Activated naive CD8-positive, alpha-beta T cell treated with anti-CD3 and anti-CD28 coated beads, Interleukin-2, amount 50 U/mL, for 24 hours (primary cell): Measurements from ENCODE around the gene ZMIZ1.
A peak's percentile ranks its signal among the peaks of the same experiment; 100 is the strongest.

ENCODE experiments used
- ATAC-seq: fragments of 150-1000 bp; cut with Tn5 transposase; one replicate; pipeline ENCODE4 v1.10.0; 2021
- DNase-seq: peaks from one replicate; pipeline ENCODE4 v3.0.0; 2021
- H3K27ac Mint-ChIP-seq: one replicate; pipeline ENCODE4 v1.8.0; 2021; ENCODE audit warnings: mild to moderate bottlenecking, mixed read lengths
- H3K27me3 Mint-ChIP-seq: one replicate; pipeline ENCODE4 v1.8.0; 2021; ENCODE audit warnings: mixed read lengths
- H3K36me3 Mint-ChIP-seq: one replicate; pipeline ENCODE4 v1.8.0; 2021; ENCODE audit warnings: low read depth, mixed read lengths
- H3K4me1 Mint-ChIP-seq: one replicate; pipeline ENCODE4 v1.8.0; 2021; ENCODE audit warnings: mixed read lengths
- H3K4me3 Mint-ChIP-seq: one replicate; pipeline ENCODE4 v1.8.0; 2021; ENCODE audit warnings: mild to moderate bottlenecking, moderate library complexity, mixed read lengths
- H3K9me3 Mint-ChIP-seq: one replicate; pipeline ENCODE4 v1.8.0; 2021; ENCODE audit warnings: mixed read lengths

ZMIZ1 gene

GRCh38 chr10:79185796-79186374 is 117.1 kb downstream of the ZMIZ1 start:
- H3K4me1 Mint-ChIP-seq: no peaks in the 10 kb centered on the region

GRCh38 chr10:79186486-79187120 is 117.8 kb downstream of the ZMIZ1 start:
- Mint-ChIP-seq H3K27me3 (no peaks in the 10 kb centered on the region), H3K4me3 (no peak overlapping the region), H3K27ac (no peak overlapping the region), H3K9me3 (no peaks in the 10 kb centered on the region), H3K36me3 (no peaks in the 10 kb centered on the region), H3K4me1 (no peaks in the 10 kb centered on the region)
- ATAC-seq (no peak), DNase-seq (no peak)

More at GRCh38 chr10:79185796-79186374, 117.1 kb downstream of the ZMIZ1 start:
- DNase-seq (no peak), ATAC-seq (no peak)
- Mint-ChIP-seq H3K36me3 (no peaks in the 10 kb centered on the region), H3K9me3 (no peaks in the 10 kb centered on the region), H3K4me3 (no peak overlapping the region), H3K27ac (no peak overlapping the region), H3K27me3 (no peaks in the 10 kb centered on the region)

- no peaks in the 10 kb centered on the region for H3K27me3 Mint-ChIP-seq
- no peak overlapping the region for H3K4me3 Mint-ChIP-seq
- ATAC-seq (no peak), DNase-seq (no peak)
- no peak overlapping the region for H3K27ac Mint-ChIP-seq
- no peaks in the 10 kb centered on the region for H3K9me3 Mint-ChIP-seq
- H3K4me1 Mint-ChIP-seq: no peaks in the 10 kb centered on the region
- H3K36me3 Mint-ChIP-seq: no peaks in the 10 kb centered on the region
Observed at GRCh38 chr10:79187121-79187940, 118.6 kb downstream of the ZMIZ1 start.

DNA sequence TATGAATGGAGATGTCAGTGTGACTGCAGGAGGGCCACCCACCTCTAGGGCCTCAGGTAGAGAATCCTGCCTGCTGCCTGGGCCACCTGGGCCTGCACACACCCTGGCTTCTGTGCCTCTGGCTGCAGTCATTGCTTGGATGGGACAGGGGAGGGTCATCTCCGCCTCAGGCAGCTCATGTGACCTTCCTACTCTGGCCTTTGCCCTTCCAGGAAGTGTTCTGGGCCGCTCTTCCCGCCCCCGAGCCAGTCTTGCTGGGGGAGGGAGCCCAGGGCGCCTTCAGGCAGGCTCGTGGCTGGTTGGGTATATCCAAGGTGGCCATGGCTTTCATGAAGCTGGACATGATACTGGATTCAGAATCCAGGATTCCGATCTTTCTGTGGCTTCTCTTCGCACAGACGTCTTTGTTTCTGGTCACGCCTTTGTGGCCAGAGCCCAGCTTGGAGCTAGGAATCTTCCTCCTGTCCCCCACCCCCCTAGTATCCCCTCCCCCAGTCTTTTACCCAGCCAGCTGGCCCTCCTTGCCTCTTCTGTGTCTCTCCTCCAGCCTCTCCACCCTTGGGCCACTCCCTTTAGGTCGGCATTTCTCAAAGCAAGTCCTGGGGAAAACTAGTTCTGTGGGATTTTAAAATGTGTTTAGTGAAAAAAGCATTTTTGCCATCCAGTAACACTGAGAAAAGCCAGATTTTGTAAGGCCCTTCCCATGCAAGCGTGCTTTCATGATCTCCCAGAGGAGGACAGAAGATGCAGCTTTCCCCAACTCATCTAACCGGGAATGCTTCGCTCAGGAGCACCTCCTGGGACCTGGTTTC is 119.6 kb downstream of the ZMIZ1 start:
- no peak overlapping the region for H3K27ac Mint-ChIP-seq
- no peaks in the 10 kb centered on the region for H3K36me3 Mint-ChIP-seq
- no peaks in the 10 kb centered on the region for H3K27me3 Mint-ChIP-seq
- H3K4me1 Mint-ChIP-seq: no peaks in the 10 kb centered on the region
- DNase-seq (no peak), ATAC-seq (no peak)
- no peaks in the 10 kb centered on the region for H3K9me3 Mint-ChIP-seq
- no peak overlapping the region for H3K4me3 Mint-ChIP-seq

- no peaks in the 10 kb centered on the region for H3K4me1 Mint-ChIP-seq
- no peaks in the 10 kb centered on the region for H3K9me3 Mint-ChIP-seq
- H3K27me3 Mint-ChIP-seq: no peaks in the 10 kb centered on the region
- ATAC-seq (no peak), DNase-seq (no peak)
- H3K27ac Mint-ChIP-seq: no peak overlapping the region
- H3K36me3 Mint-ChIP-seq: no peaks in the 10 kb centered on the region
- H3K4me3 Mint-ChIP-seq: no peak overlapping the region
Observed at GRCh38 chr10:79189181-79189580, 120.4 kb downstream of the ZMIZ1 start.

DNA sequence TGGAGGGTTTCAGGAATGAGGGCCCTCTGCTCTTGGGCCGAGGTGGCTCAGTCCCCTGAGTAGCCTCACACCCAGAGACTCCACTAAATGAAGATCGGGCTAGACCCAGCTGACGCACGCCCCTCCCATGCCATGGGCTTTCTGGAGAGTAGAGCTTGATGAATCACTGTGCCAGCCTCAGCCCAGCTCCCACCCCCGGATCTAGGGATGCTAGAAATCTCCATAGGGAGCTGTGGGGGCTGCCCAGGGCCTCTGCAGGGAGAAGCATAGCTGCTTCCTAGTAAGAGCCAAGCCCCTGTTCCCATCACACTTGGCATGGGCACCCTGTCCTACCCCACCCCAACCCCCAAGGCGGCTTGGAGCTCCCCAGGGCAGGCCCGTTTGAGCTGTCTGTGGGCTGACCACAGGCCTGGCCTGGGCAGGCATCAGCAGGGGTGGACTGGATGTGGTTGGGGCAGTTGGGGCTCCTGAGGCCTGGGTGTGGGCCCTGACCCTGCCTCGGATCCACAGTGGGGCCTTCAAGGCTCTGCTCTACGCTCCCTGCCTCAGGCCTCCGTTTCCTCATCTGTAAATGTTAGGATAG is 121.2 kb downstream of the ZMIZ1 start:
- ATAC-seq (no peak), DNase-seq (no peak)
- H3K4me3 Mint-ChIP-seq: no peak overlapping the region
- H3K36me3 Mint-ChIP-seq: no peaks in the 10 kb centered on the region
- H3K9me3 Mint-ChIP-seq: no peaks in the 10 kb centered on the region
- H3K27ac Mint-ChIP-seq: no peak overlapping the region
- H3K27me3 Mint-ChIP-seq: no peaks in the 10 kb centered on the region
- H3K4me1 Mint-ChIP-seq: no peaks in the 10 kb centered on the region

DNA sequence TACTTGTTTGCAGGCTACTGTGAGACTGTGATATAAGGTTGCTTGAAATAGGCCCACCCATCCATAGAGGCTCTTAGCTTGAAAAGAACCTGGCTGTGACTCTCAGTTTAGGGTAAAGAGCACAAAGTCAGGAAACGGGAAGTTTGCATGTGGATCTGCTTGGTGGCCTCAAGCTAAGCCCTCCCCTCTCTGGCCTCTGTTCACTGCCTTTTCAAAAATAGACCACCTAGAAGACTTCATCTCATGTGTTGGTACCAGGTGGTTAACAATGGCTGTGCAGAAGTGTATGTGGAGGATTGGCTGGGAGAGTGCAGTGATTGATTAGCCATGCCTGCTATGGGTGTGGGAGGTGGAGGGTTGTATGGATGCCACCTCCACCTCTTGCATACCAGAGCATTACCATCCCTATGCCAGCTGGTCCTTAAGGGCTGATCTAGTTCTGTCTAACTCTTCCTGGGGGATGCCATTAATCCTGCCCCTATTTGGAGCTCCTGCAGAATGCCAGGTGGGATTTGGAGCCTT is 122.0 kb downstream of the ZMIZ1 start:
- DNase-seq (no peak), ATAC-seq (no peak)
- H3K27me3 Mint-ChIP-seq: no peaks in the 10 kb centered on the region
- H3K4me3 Mint-ChIP-seq: no peak overlapping the region
- H3K4me1 Mint-ChIP-seq: peaks cover 4% of the 10 kb centered on the region
- no peaks in the 10 kb centered on the region for H3K36me3 Mint-ChIP-seq
- no peaks in the 10 kb centered on the region for H3K9me3 Mint-ChIP-seq
- no peak overlapping the region for H3K27ac Mint-ChIP-seq

GRCh38 chr10:79191951-79192676 is 123.3 kb downstream of the ZMIZ1 start:
- no peaks in the 10 kb centered on the region for H3K9me3 Mint-ChIP-seq
- no peak overlapping the region for H3K27ac Mint-ChIP-seq
- no peaks in the 10 kb centered on the region for H3K27me3 Mint-ChIP-seq
- no peak for DNase-seq
- H3K36me3 Mint-ChIP-seq: no peaks in the 10 kb centered on the region
- H3K4me1 Mint-ChIP-seq: peaks cover 4% of the 10 kb centered on the region
- H3K4me3 Mint-ChIP-seq: no peak overlapping the region
- ATAC-seq: no peak

DNA sequence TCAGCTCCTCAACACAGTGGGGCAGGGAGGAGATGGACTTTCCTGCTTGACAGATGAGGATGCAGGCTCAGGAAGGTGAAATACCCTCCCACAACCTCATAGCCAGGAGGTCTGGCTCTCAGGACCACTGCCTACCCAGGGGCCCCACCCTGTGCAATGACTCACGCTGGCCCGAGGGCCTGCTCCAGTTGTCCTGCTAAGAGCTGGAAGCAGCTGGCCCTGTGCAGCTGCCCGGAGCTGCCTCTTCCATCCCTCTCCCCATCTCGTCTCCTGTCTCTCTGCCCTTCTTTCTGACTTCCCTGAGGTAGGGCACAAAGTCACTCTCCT is 123.9 kb downstream of the ZMIZ1 start:
- no peak for ATAC-seq
- no peaks in the 10 kb centered on the region for H3K27me3 Mint-ChIP-seq
- H3K9me3 Mint-ChIP-seq: no peaks in the 10 kb centered on the region
- DNase-seq: no peak
- no peak overlapping the region for H3K27ac Mint-ChIP-seq
- H3K4me1 Mint-ChIP-seq: peaks cover 4% of the 10 kb centered on the region
- H3K4me3 Mint-ChIP-seq: no peak overlapping the region
- H3K36me3 Mint-ChIP-seq: no peaks in the 10 kb centered on the region

DNA sequence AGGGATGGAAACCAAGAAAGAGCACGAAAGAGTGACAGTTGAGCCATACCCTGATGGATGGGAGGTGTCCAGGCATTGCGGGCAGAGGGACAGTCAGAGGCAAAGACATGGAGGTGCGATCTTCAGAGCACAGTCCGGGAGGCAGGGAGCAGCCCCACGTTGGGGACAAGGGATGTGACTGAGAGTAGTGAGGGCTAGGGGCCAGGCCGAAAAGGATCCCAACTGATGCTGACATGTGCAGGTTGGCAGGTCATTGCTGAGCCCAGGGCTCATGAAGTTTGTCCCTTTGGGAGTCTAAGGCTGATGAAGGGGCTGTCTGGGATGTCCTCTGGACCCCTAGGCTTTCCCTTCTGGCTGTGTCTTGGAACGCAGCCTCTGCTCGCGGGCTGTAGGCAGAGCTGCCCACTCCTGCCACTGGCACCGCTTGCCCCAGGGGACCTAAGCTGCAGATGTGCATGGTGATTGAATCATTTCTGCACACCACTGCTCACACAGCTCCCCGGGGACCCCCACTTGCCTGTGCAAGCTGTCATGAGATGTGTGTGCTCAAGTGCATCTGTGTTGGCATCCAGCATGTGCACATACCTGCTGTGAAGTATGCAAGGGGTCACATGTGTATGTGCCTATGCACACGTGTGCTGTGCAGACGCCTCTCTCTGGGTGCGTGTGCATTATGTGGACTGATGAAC is 125.1 kb downstream of the ZMIZ1 start:
- Mint-ChIP-seq H3K36me3 (no peaks in the 10 kb centered on the region), H3K27me3 (no peaks in the 10 kb centered on the region), H3K4me1 (peaks cover 4% of the 10 kb centered on the region), H3K27ac (no peak overlapping the region), H3K4me3 (no peak overlapping the region), H3K9me3 (no peaks in the 10 kb centered on the region)
- no peak for DNase-seq
- no peak for ATAC-seq

- ATAC-seq: peak; percentile 80
- H3K4me1 Mint-ChIP-seq: peaks cover 4% of the 10 kb centered on the region
- no peak overlapping the region for H3K27ac Mint-ChIP-seq
- no peaks in the 10 kb centered on the region for H3K36me3 Mint-ChIP-seq
- no peaks in the 10 kb centered on the region for H3K9me3 Mint-ChIP-seq
- peak; percentile 83 for DNase-seq
- no peaks in the 10 kb centered on the region for H3K27me3 Mint-ChIP-seq
- no peak overlapping the region for H3K4me3 Mint-ChIP-seq
Observed at GRCh38 chr10:79195091-79195923, 126.5 kb downstream of the ZMIZ1 start.

DNA sequence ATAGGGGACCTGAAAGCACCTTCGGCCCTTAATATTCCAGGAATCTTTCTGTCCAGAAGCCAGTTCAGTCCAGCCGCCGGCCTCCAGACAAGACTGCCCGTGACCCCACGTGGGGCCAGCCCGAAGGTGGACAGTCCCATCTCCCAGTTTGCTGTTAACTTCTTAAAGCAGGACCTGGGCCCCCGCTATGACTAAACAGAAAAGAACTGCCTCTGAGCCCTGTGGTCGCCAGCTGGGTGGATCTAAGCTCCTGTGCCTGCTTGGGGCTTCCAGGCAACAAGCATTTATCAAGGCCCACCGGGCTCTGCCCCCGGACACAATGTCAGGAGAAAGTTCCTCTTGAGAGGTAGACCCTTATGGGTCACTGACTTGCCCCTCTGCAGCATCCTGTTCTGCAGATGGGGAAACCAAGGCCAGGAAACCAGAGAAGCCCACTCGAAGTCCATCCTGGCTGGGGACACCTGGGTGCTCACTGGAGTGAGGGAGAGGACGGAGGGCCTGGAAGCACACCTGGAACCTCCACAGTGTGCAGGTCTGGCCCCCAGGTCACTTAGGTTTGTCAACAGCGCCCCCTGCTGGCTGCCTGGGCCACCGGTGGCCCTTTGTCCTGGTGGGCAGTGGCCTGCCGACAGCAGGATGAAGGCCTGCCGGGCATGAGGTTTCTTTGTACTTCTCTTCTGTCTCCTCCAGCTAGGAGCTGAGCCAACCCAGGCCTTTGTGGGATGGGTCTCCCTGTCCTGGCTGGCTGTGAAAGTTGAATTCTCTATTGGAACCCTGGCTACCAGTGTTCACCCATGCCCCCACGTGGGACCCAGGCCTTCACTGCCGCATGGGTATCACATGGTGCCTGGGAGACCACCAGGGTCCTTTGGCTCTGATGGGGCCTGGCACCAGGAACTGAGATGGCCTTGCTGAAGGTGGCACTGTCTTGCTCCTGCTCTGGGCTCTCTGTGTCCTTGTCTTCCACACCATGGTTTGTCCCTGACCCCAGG is 128.0 kb downstream of the ZMIZ1 start:
- Mint-ChIP-seq H3K36me3 (no peaks in the 10 kb centered on the region), H3K4me1 (peaks cover 4% of the 10 kb centered on the region), H3K27me3 (no peaks in the 10 kb centered on the region), H3K27ac (no peak overlapping the region), H3K4me3 (no peak overlapping the region), H3K9me3 (no peaks in the 10 kb centered on the region)
- peak; percentile 38 for ATAC-seq
- DNase-seq: peak; percentile 86
